ENCODE data around the gene CDK18. TPM values are rescaled to one million over a fixed set of nuclear protein-coding genes. Genes with fewer than 3 reads are reported as not detected.

Gene CDK18
- total and polyA plus RNA-seq, 2 of the 8 experiments (the other 6 are each of a cell fraction or from before 2014, with no cell fraction given), result 31.2 to 44.0 TPM

DNA sequence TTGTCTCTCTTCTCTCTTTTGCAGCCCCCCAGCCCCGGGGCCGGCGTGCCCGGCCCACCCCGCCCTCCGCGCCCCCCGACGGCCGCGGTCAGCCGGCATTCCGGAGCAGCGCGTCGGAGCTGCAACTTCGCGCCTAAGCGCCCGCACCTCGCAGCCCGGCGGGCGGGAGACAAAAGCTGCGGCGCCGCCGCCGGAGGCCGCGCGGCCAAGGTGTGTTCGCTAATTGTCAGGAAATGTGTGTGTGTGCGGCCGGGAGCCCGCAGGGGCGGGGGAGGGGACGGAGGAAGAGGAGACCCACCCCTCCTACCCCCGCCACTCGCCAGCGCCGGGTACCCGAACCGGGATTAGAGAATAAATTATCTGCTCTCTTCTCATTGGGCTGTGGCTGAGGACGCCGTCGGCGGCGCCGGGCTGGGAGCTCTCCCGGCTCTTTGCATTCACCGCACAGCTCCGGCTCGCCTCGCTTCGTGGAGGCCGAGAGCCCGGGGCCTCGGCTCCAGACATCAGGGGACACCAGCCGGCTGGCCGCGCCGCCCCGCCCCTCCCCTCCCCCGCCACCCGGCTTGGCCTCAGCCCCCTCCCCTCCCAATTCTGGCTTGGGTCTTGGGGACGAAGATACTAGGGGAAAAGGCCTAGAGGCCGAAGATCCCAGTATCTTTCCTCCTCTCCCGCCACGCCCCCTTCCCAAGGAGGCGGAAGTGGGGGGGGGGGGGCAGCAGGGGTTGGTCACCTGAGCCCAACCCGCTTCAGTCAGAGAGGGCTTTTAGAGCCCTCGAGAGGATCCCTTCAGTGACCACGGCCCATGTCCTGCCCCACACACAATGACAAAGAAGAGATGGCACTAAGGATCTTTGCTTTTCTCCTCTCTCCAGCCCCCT lies 47.4 kb upstream of the CDK18 start (continued):
- 0 out of 2 replicates have a peak, but pooled peaks have one; percentile 7 for TF ChIP-seq CREB1 (IDR thresholded peaks at IDR 0.05)
- no peak for TF ChIP-seq NRF1 (IDR thresholded peaks at IDR 0.05; ENCODE audit: low read depth, low read length)
- TF ChIP-seq TAF7 (optimal IDR thresholded peaks at IDR 0.05; ENCODE audit: borderline replicate concordance, low read depth, low read length), result peak; percentile 62
- TF ChIP-seq, protein P1, sequence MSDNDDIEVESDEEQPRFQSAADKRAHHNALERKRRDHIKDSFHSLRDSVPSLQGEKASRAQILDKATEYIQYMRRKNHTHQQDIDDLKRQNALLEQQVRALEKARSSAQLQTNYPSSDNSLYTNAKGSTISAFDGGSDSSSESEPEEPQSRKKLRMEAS (IDR thresholded peaks at IDR 0.05), result 0 out of 2 replicates have a peak, but pooled peaks have one; percentile 20
- peak; percentile 66 for TF ChIP-seq TAF1 (IDR thresholded peaks at IDR 0.05; ENCODE audit: low read depth, low read length)
- no peak for TF ChIP-seq TEAD4 (IDR thresholded peaks at IDR 0.05; ENCODE audit: low read depth, low read length)
